ENCODE data around the gene FLOT2.

The FLOT2 gene

DNA sequence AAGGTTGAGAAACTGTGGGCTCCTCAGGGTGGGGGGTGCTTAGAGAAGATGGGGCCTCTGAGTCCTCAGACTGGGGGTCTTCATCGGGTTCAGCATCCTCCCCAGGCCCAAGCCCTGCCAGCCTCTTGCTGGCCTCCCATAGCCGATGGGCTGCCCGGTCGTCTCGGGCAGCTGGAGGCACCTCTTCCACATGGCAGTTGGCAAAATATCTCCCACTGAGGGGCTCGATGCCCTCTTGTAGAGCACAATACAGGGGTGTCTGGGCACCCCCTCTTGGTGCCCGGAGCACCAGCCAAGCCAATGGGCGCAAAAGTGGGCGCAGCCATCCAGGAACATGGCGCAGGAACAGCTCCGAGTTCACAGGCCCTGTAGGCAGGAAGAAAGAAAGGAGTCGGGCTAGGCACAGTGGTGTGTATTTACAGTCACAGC lies 1.0 kb upstream of the FLOT2 start:
- Histone ChIP-seq H3K36me3 (ENCODE audit: insufficient read depth, low read length) (peaks cover 8% of the 10 kb centered on the region), H3K79me2 (ENCODE audit: insufficient read depth, low read length) (peaks cover 21% of the 10 kb centered on the region), H3K4me2 (ENCODE audit: low read length) (no peak overlapping the region), H2AFZ (ENCODE audit: low read length) (no peak overlapping the region), H3K4me3 (ENCODE audit: low read depth, low read length, poor library complexity, severe bottlenecking) (no peak overlapping the region), H3K9ac (ENCODE audit: low read length) (no peak overlapping the region; the same call in 1 of the 2 replicates), H3K9me2 (ENCODE audit: low read depth, low read length) (no peaks in the 10 kb centered on the region), H3K27ac (ENCODE audit: low read depth, low read length, poor library complexity, severe bottlenecking) (peak overlapping the region; percentile 73), H3F3A (ENCODE audit: insufficient read depth, low read length) (no peaks in the 10 kb centered on the region), H3K27me3 (ENCODE audit: insufficient read depth, low read length) (no peaks in the 10 kb centered on the region), H3K4me1 (ENCODE audit: insufficient read depth, low read length, severe bottlenecking) (peaks cover 57% of the 10 kb centered on the region), H4K20me1 (ENCODE audit: insufficient read depth, low read length) (no peaks in the 10 kb centered on the region), H3K9me3 (ENCODE audit: low read length) (no peaks in the 10 kb centered on the region)
- no peak for TF ChIP-seq EZH2 (IDR thresholded peaks at IDR 0.05; ENCODE audit: borderline replicate concordance, low read length)
- TF ChIP-seq, protein P1, sequence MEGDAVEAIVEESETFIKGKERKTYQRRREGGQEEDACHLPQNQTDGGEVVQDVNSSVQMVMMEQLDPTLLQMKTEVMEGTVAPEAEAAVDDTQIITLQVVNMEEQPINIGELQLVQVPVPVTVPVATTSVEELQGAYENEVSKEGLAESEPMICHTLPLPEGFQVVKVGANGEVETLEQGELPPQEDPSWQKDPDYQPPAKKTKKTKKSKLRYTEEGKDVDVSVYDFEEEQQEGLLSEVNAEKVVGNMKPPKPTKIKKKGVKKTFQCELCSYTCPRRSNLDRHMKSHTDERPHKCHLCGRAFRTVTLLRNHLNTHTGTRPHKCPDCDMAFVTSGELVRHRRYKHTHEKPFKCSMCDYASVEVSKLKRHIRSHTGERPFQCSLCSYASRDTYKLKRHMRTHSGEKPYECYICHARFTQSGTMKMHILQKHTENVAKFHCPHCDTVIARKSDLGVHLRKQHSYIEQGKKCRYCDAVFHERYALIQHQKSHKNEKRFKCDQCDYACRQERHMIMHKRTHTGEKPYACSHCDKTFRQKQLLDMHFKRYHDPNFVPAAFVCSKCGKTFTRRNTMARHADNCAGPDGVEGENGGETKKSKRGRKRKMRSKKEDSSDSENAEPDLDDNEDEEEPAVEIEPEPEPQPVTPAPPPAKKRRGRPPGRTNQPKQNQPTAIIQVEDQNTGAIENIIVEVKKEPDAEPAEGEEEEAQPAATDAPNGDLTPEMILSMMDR (IDR thresholded peaks at IDR 0.05; ENCODE audit: low read length): no peak

DNA sequence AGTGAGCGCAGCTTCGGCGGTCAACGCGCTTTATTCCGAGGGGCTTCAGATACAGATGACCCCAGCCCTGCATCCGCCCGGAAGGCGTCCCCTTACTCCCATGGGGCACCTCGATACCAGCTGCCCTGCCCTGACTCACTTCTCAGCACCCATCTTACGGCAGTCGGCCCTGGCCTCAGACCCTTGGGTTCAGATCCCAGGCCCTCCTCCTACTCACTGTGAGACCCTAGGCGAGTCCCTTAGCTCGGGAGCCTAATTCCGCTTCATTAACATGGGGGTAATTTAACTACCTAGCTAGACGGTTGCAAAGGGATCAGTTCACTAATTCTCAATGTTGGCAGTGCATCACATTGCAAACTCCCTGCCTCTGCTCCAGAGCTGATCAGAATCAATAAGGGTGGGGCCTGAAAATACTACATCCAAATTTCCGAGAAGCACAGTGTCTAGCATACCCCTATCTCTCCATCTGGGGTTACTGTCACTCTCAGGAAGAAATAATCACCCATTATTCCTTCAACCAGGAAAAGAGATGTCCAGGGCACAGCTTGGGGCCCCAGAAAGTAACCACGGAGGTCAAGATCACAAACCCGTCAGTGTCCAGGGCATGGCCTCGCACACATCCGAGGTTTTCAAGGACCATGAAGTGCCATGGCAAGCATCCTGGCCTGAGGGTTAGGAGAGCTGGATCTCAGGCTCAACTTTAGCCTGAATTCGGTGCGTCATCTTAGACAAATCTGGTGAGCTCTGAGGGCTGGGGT lies 415 bp upstream of the FLOT2 start:
- Histone ChIP-seq H3K9me2 (ENCODE audit: low read depth, low read length) (no peaks in the 10 kb centered on the region), H2AFZ (ENCODE audit: low read length) (no peak overlapping the region), H3K79me2 (ENCODE audit: insufficient read depth, low read length) (peaks cover 21% of the 10 kb centered on the region), H3F3A (ENCODE audit: insufficient read depth, low read length) (no peaks in the 10 kb centered on the region), H3K4me3 (ENCODE audit: low read depth, low read length, poor library complexity, severe bottlenecking) (peak overlapping the region; percentile 90), H3K4me1 (ENCODE audit: insufficient read depth, low read length, severe bottlenecking) (peaks cover 58% of the 10 kb centered on the region), H3K9me3 (ENCODE audit: low read length) (no peaks in the 10 kb centered on the region), H3K27ac (ENCODE audit: low read depth, low read length, poor library complexity, severe bottlenecking) (peak overlapping the region; percentile 73), H3K9ac (ENCODE audit: low read length) (peak overlapping the region; percentile 91), H4K20me1 (ENCODE audit: insufficient read depth, low read length) (no peaks in the 10 kb centered on the region), H3K27me3 (ENCODE audit: insufficient read depth, low read length) (no peaks in the 10 kb centered on the region), H3K4me2 (ENCODE audit: low read length) (peak overlapping the region; percentile 94), H3K36me3 (ENCODE audit: insufficient read depth, low read length) (peaks cover 8% of the 10 kb centered on the region)
- TF ChIP-seq EZH2 (IDR thresholded peaks at IDR 0.05; ENCODE audit: borderline replicate concordance, low read length): no peak
- TF ChIP-seq, protein P1 (IDR thresholded peaks at IDR 0.05; ENCODE audit: low read length): no peak

DNA sequence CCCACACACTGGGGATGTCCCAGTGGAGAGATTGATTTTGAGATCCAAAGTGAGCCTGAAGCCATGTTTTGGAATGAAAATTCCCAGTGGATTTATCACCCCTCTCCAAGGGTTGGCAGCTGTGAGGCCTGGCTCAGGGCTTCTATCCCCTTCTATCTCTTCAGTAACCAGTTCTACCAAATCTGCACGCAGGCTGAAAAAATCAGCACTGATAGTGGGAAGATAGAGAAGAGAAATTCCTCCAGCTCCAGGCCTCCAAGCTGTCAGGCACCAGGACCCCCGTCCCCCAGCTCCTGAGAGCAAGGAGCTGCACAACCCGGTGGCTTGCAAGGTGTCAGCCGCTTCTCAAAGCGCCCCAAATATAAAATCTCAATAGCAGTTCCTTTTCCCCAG lies 1.0 kb downstream of the FLOT2 start:
- no peak overlapping the region for H2AFZ ChIP-seq (ENCODE audit: low read length)
- H3K9me2 ChIP-seq (ENCODE audit: low read depth, low read length): no peaks in the 10 kb centered on the region
- peak overlapping the region; percentile 90 for H3K4me3 ChIP-seq (ENCODE audit: low read depth, low read length, poor library complexity, severe bottlenecking)
- H4K20me1 ChIP-seq (ENCODE audit: insufficient read depth, low read length): no peaks in the 10 kb centered on the region
- peak overlapping the region; percentile 65 for H3K27ac ChIP-seq (ENCODE audit: low read depth, low read length, poor library complexity, severe bottlenecking)
- H3K4me1 ChIP-seq (ENCODE audit: insufficient read depth, low read length, severe bottlenecking): peaks cover 54% of the 10 kb centered on the region
- H3K4me2 ChIP-seq (ENCODE audit: low read length): peak overlapping the region; percentile 94
- H3K9me3 ChIP-seq (ENCODE audit: low read length): no peaks in the 10 kb centered on the region
- H3K9ac ChIP-seq (ENCODE audit: low read length): peak overlapping the region; percentile 91
- H3K79me2 ChIP-seq (ENCODE audit: insufficient read depth, low read length): peaks cover 14% of the 10 kb centered on the region
- TF ChIP-seq EZH2 (IDR thresholded peaks at IDR 0.05; ENCODE audit: borderline replicate concordance, low read length): no peak
- TF ChIP-seq, protein P1 (IDR thresholded peaks at IDR 0.05; ENCODE audit: low read length): no peak
- no peaks in the 10 kb centered on the region for H3F3A ChIP-seq (ENCODE audit: insufficient read depth, low read length)
- H3K27me3 ChIP-seq (ENCODE audit: insufficient read depth, low read length): no peaks in the 10 kb centered on the region
- peaks cover 10% of the 10 kb centered on the region for H3K36me3 ChIP-seq (ENCODE audit: insufficient read depth, low read length)
